Keratinocyte (primary cell): ENCODE data around the gene NUTF2.

Source experiments
- CTCF ChIP-seq, 3 experiments: IDR thresholded peaks in 1 of 3; conservative IDR thresholded peaks in 1 of 3; optimal IDR thresholded peaks in 1 of 3; 2 replicates in 2 of 3; 3 replicates in 1 of 3; pipeline versions ENCODE3 to v1.5.1; 2011; ENCODE audit warnings: low read length in 3 of 3, mild to moderate bottlenecking in 3 of 3, moderate library complexity in 2 of 3, control low read depth in 1 of 3, inconsistent platforms in 1 of 3; ENCODE audit not compliant: insufficient read depth in 2 of 3; ENCODE audit errors: extremely low read depth in 1 of 3
- EZH2 ChIP-seq: IDR thresholded peaks from one replicate; pipeline ENCODE4 v1.6.1; 2012; ENCODE audit warnings: inconsistent platforms, mild to moderate bottlenecking, low read length, moderate library complexity

GRCh38 chr16:67885976-67886375, 39.2 kb downstream of the NUTF2 start:
- TF ChIP-seq EZH2 (no peak), CTCF (optimal IDR thresholded peaks at IDR 0.05 in 1 of 3, IDR thresholded peaks at IDR 0.05 in 1 of 3, conservative IDR thresholded peaks at IDR 0.05 in 1 of 3; ENCODE audit: extremely low read depth in 1 of 3, insufficient read depth in 2 of 3, low read length in 3 of 3) (no peak)
